ENCODE data around the gene HES3.

HES3 gene

GRCh38 chr1:6263716-6264115, 19.7 kb downstream of the HES3 start:
- no peaks in the 10 kb centered on the region for H3K9me3 ChIP-seq (ENCODE audit: insufficient read depth, low read length)
- TF ChIP-seq, protein P1, sequence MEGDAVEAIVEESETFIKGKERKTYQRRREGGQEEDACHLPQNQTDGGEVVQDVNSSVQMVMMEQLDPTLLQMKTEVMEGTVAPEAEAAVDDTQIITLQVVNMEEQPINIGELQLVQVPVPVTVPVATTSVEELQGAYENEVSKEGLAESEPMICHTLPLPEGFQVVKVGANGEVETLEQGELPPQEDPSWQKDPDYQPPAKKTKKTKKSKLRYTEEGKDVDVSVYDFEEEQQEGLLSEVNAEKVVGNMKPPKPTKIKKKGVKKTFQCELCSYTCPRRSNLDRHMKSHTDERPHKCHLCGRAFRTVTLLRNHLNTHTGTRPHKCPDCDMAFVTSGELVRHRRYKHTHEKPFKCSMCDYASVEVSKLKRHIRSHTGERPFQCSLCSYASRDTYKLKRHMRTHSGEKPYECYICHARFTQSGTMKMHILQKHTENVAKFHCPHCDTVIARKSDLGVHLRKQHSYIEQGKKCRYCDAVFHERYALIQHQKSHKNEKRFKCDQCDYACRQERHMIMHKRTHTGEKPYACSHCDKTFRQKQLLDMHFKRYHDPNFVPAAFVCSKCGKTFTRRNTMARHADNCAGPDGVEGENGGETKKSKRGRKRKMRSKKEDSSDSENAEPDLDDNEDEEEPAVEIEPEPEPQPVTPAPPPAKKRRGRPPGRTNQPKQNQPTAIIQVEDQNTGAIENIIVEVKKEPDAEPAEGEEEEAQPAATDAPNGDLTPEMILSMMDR (IDR thresholded peaks at IDR 0.05; ENCODE audit: low read depth, low read length) = no peak
- TF ChIP-seq EZH2phosphoT487 (IDR thresholded peaks at IDR 0.05; ENCODE audit: low read depth) = no peak
- no peak overlapping the region for H3K27ac ChIP-seq (ENCODE audit: low read length)
- no peaks in the 10 kb centered on the region; the same call in 1 of the 2 replicates for H4K20me1 ChIP-seq (ENCODE audit: insufficient read depth, low read length)
- H3K27me3 ChIP-seq (ENCODE audit: low read depth, low read length) = no peaks in the 10 kb centered on the region
- no peaks in the 10 kb centered on the region for H3K4me1 ChIP-seq (ENCODE audit: low read length)
- no peaks in the 10 kb centered on the region for H3K79me2 ChIP-seq (ENCODE audit: low read length)
- H3K4me3 ChIP-seq (ENCODE audit: low read length) = no peak overlapping the region
- H2AFZ ChIP-seq (ENCODE audit: low read depth, low read length) = no peak overlapping the region
- no peak overlapping the region for H3K4me2 ChIP-seq (ENCODE audit: low read length)
- no peaks in the 10 kb centered on the region for H3K36me3 ChIP-seq (replicated peaks; ENCODE audit: low read depth, low read length)
- no peak overlapping the region for H3K9ac ChIP-seq (ENCODE audit: low read length)

DNA sequence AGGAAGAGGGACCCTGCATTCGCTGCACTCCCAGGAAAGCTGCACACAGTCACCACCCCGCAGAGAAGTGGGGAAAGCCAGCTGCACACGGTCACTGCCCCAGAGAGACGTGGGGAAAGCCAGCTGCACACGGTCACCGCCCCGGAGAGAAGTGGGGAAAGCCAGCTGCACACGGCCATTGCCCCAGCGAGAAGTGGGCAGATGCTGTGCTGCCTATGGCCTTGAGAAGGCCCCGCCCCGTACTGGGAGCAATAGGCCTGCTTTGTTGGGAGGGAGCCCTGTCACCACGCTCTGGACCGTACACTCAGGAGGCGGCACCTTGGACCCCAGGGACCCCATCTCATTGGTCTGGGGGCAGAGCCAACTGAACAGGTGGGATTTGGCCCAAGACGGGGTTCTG, 21.2 kb downstream of the HES3 start:
- Histone ChIP-seq H3K4me1 (ENCODE audit: low read length) (no peaks in the 10 kb centered on the region), H3K9me3 (ENCODE audit: insufficient read depth, low read length) (no peaks in the 10 kb centered on the region), H3K4me2 (ENCODE audit: low read length) (no peak overlapping the region), H3K36me3 (replicated peaks; ENCODE audit: low read depth, low read length) (no peaks in the 10 kb centered on the region), H3K27ac (ENCODE audit: low read length) (no peak overlapping the region), H3K9ac (ENCODE audit: low read length) (no peak overlapping the region), H3K27me3 (ENCODE audit: low read depth, low read length) (no peaks in the 10 kb centered on the region), H4K20me1 (ENCODE audit: insufficient read depth, low read length) (no peaks in the 10 kb centered on the region), H3K4me3 (ENCODE audit: low read length) (no peak overlapping the region), H3K79me2 (ENCODE audit: low read length) (no peaks in the 10 kb centered on the region), H2AFZ (ENCODE audit: low read depth, low read length) (no peak overlapping the region)
- TF ChIP-seq EZH2phosphoT487 (IDR thresholded peaks at IDR 0.05; ENCODE audit: low read depth) = no peak
- TF ChIP-seq, protein P1 (IDR thresholded peaks at IDR 0.05; ENCODE audit: low read depth, low read length) = no peak

DNA sequence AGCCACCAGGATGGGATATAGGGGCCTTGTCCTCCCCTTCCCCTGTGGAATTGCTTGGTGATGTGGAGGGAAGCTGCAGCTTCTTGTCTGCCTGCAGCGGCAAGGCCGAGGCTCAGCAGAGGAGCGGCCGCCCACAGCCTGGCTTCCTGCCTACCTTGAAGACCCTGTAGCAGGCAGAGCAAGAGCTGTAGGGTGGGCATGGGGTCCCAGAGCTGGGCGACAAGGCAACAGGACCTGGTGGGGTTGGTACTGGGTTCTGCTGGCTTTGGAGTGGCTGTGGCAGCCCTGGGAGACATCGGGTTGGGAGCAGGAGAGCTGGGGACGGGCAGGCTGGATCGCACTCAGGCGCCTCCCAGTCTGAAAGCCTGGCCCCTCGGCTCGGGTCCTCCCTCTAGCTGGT, 22.7 kb downstream of the HES3 start:
- no peaks in the 10 kb centered on the region for H3K4me1 ChIP-seq (ENCODE audit: low read length)
- no peak overlapping the region for H3K27ac ChIP-seq (ENCODE audit: low read length)
- no peak overlapping the region for H2AFZ ChIP-seq (ENCODE audit: low read depth, low read length)
- no peaks in the 10 kb centered on the region for H3K36me3 ChIP-seq (replicated peaks; ENCODE audit: low read depth, low read length)
- no peak overlapping the region for H3K4me2 ChIP-seq (ENCODE audit: low read length)
- no peak overlapping the region for H3K9ac ChIP-seq (ENCODE audit: low read length)
- H3K9me3 ChIP-seq (ENCODE audit: insufficient read depth, low read length) = no peaks in the 10 kb centered on the region
- TF ChIP-seq, protein P1 (IDR thresholded peaks at IDR 0.05; ENCODE audit: low read depth, low read length) = no peak
- TF ChIP-seq EZH2phosphoT487 (IDR thresholded peaks at IDR 0.05; ENCODE audit: low read depth) = no peak
- no peaks in the 10 kb centered on the region for H3K27me3 ChIP-seq (ENCODE audit: low read depth, low read length)
- H3K79me2 ChIP-seq (ENCODE audit: low read length) = no peaks in the 10 kb centered on the region
- H4K20me1 ChIP-seq (ENCODE audit: insufficient read depth, low read length) = no peaks in the 10 kb centered on the region
- no peak overlapping the region for H3K4me3 ChIP-seq (ENCODE audit: low read length)

- Histone ChIP-seq H3K9ac (ENCODE audit: low read length) (no peak overlapping the region), H3K9me3 (ENCODE audit: insufficient read depth, low read length) (no peaks in the 10 kb centered on the region), H3K36me3 (replicated peaks; ENCODE audit: low read depth, low read length) (no peaks in the 10 kb centered on the region), H2AFZ (ENCODE audit: low read depth, low read length) (no peak overlapping the region), H3K27ac (ENCODE audit: low read length) (no peak overlapping the region), H3K4me2 (ENCODE audit: low read length) (no peak overlapping the region), H3K4me3 (ENCODE audit: low read length) (no peak overlapping the region), H4K20me1 (ENCODE audit: insufficient read depth, low read length) (no peaks in the 10 kb centered on the region), H3K79me2 (ENCODE audit: low read length) (no peaks in the 10 kb centered on the region), H3K27me3 (ENCODE audit: low read depth, low read length) (no peaks in the 10 kb centered on the region), H3K4me1 (ENCODE audit: low read length) (no peaks in the 10 kb centered on the region)
- no peak for TF ChIP-seq EZH2phosphoT487 (IDR thresholded peaks at IDR 0.05; ENCODE audit: low read depth)
- TF ChIP-seq, protein P1 (IDR thresholded peaks at IDR 0.05; ENCODE audit: low read depth, low read length) = no peak
Observed at GRCh38 chr1:6267686-6268322, 23.8 kb downstream of the HES3 start.

Measured in OCI-LY3 (cell line).